ENCODE results near the gene WAC. TPM values are rescaled to one million over a fixed set of nuclear protein-coding genes. Genes with fewer than 3 reads are reported as not detected.

The WAC gene
- total RNA-seq, 1 experiment from 2014 or later = 125 TPM

DNA sequence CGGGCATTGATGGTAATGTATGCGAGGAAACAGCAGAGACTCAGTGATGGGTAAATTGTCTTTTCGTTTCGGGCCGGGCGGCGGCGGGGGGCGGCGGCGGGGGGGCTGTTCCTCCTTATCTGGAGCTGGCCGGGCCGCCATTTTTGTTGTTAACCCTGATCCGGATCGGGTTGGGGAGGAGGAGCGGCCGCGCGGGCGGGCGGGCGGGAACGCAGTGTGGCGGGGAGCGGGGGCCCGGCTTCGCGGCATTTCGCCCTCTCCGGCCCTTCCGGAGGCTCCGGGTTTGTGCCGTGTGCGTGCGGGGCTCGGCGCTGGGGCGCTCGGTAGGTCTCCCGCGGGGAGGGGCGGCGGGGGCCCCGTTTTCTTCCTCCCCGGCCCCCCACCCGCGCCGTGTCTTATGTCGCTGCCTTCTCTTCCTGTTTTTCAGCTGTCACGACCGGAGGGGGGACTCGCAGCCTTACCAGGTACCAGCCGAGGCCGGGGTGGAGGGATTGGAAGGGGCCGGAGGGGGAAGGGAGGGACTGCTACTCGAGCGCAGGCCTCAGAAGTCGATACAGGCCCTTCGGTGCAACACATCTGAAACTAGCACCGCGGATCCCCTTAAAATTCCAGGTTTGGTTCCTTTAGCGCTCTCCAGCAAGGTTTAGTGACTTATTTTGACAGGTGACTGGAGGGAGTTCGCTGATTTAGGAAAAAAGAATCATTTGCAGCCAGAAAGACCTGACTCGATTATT is 820 bp downstream of the WAC start:
- Histone ChIP-seq H3K9me3 (ENCODE audit: low read depth, low read length, poor library complexity, severe bottlenecking) (no peaks in the 10 kb centered on the region), H3K36me3 (ENCODE audit: insufficient read depth, low read length, poor library complexity, severe bottlenecking) (peaks cover 45% of the 10 kb centered on the region), H3K4me3 (ENCODE audit: low read depth, low read length, poor library complexity, severe bottlenecking) (peak overlapping the region; percentile 76), H3K4me1 (ENCODE audit: insufficient read depth, low read length, poor library complexity, severe bottlenecking) (peaks cover 22% of the 10 kb centered on the region), H3K27ac (ENCODE audit: low read depth, low read length, poor library complexity, severe bottlenecking) (peak overlapping the region; percentile 99), H3K27me3 (replicated peaks; ENCODE audit: insufficient read depth, low read depth, low read length, poor library complexity) (no peaks in the 10 kb centered on the region)
- ChIA-PET POLR2A (ENCODE audit: low non-redundant PET) (no interaction called here), CTCF (interaction anchor here (0.7 kb wide), 1 partner anchor 8 kb away, joined by 4 read pairs; no protein-coding TSS in a partner anchor)
- DNase-seq (ENCODE audit: low spot score) = peak; percentile 68
- TF ChIP-seq EZH2 (IDR thresholded peaks at IDR 0.05; ENCODE audit: borderline replicate concordance, low read depth, low read length, poor library complexity, severe bottlenecking) = no peak
- TF ChIP-seq CTCF (conservative IDR thresholded peaks at IDR 0.05; ENCODE audit: low read depth, low read length) = no peak
- BruUV-seq (replicated peaks) = no TSS peak
- intact Hi-C loops (cut with micrococcal nuclease; ENCODE audit: unreplicated experiment) = loop anchor here (5.0 kb wide), 1 partner anchor 101 kb away; no protein-coding TSS in a partner anchor

DNA sequence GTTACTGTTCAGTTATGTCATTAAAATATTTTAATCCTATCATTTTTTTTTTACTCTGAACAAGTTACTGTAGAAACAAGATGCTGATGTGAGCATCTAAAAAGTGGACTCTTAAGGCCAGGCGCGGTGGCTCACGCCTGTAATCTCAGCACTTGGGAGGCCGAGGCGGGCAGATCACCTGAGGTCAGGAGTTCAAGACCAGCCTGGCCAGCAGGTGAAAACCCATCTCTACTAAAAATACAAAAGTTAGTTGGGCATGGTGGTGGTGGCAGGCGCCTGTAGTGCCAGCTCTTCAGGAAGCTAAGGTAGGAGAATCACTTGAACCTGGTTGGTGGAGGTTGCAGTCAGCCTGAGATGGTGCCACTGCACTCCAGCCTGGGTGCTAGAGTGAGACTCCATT is 2.9 kb downstream of the WAC start:
- ChIA-PET POLR2A (ENCODE audit: low non-redundant PET) (no interaction called here), CTCF (no interaction called here)
- H3K27ac ChIP-seq (ENCODE audit: low read depth, low read length, poor library complexity, severe bottlenecking) = no peak overlapping the region
- BruUV-seq (replicated peaks) = no TSS peak
- intact Hi-C loops (cut with micrococcal nuclease; ENCODE audit: unreplicated experiment) = no loop called here
- H3K4me1 ChIP-seq (ENCODE audit: insufficient read depth, low read length, poor library complexity, severe bottlenecking) = peaks cover 19% of the 10 kb centered on the region
- H3K9me3 ChIP-seq (ENCODE audit: low read depth, low read length, poor library complexity, severe bottlenecking) = no peaks in the 10 kb centered on the region
- no peaks in the 10 kb centered on the region for H3K27me3 ChIP-seq (replicated peaks; ENCODE audit: insufficient read depth, low read depth, low read length, poor library complexity)
- no peak for DNase-seq (ENCODE audit: low spot score)
- TF ChIP-seq EZH2 (IDR thresholded peaks at IDR 0.05; ENCODE audit: borderline replicate concordance, low read depth, low read length, poor library complexity, severe bottlenecking) = no peak
- TF ChIP-seq CTCF (conservative IDR thresholded peaks at IDR 0.05; ENCODE audit: low read depth, low read length) = no peak
- peaks cover 66% of the 10 kb centered on the region for H3K36me3 ChIP-seq (ENCODE audit: insufficient read depth, low read length, poor library complexity, severe bottlenecking)
- H3K4me3 ChIP-seq (ENCODE audit: low read depth, low read length, poor library complexity, severe bottlenecking) = no peak overlapping the region

DNA sequence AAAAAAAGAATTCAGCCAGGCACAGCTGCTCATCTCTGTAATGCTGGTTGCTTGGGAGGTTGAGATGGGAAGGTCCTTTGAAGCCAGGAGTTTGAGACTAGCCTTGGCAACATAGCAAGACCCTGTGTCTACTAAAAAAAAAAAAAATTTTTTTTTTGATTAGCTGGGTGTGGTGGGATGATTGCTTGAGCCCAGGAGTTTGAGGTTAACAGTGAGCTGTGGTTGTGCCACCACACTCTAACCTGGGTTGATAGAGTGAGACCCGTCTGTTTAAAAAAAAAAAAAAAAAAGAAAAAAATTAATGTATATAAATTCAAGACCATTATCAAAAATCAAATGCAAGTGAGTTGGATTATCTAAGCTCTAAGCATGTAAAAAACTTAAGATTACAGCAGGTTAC is 5.7 kb downstream of the WAC start:
- Histone ChIP-seq H3K9me3 (ENCODE audit: low read depth, low read length, poor library complexity, severe bottlenecking) (no peaks in the 10 kb centered on the region), H3K27me3 (replicated peaks; ENCODE audit: insufficient read depth, low read depth, low read length, poor library complexity) (no peaks in the 10 kb centered on the region), H3K27ac (ENCODE audit: low read depth, low read length, poor library complexity, severe bottlenecking) (no peak overlapping the region), H3K4me1 (ENCODE audit: insufficient read depth, low read length, poor library complexity, severe bottlenecking) (peaks cover 11% of the 10 kb centered on the region), H3K36me3 (ENCODE audit: insufficient read depth, low read length, poor library complexity, severe bottlenecking) (peaks cover 93% of the 10 kb centered on the region), H3K4me3 (ENCODE audit: low read depth, low read length, poor library complexity, severe bottlenecking) (no peak overlapping the region)
- no peak for TF ChIP-seq EZH2 (IDR thresholded peaks at IDR 0.05; ENCODE audit: borderline replicate concordance, low read depth, low read length, poor library complexity, severe bottlenecking)
- no peak for TF ChIP-seq CTCF (conservative IDR thresholded peaks at IDR 0.05; ENCODE audit: low read depth, low read length)
- intact Hi-C loops (cut with micrococcal nuclease; ENCODE audit: unreplicated experiment) = no loop called here
- no TSS peak for BruUV-seq (replicated peaks)
- DNase-seq (ENCODE audit: low spot score) = no peak
- ChIA-PET CTCF (interaction anchor here (0.7 kb wide), 1 partner anchor 91 kb away, joined by 6 read pairs; no protein-coding TSS in a partner anchor), POLR2A (ENCODE audit: low non-redundant PET) (interaction anchor here (0.7 kb wide), 1 partner anchor 1021 kb away, joined by 7 read pairs; no protein-coding TSS in a partner anchor)

Data from A673 (cell line).